GM12892 (cell line): ENCODE measurements around the gene HIPK1.

Experiments
- POLR2A ChIP-seq: IDR thresholded peaks from 2 replicates; pipeline ENCODE4 v1.6.1; 2011; ENCODE audit warnings: low read depth, low read length, control low read depth
- POLR2AphosphoS5 ChIP-seq: IDR thresholded peaks from 2 replicates; pipeline ENCODE4 v1.6.1; 2011; ENCODE audit warnings: low read depth, low read length, control low read depth

DNA sequence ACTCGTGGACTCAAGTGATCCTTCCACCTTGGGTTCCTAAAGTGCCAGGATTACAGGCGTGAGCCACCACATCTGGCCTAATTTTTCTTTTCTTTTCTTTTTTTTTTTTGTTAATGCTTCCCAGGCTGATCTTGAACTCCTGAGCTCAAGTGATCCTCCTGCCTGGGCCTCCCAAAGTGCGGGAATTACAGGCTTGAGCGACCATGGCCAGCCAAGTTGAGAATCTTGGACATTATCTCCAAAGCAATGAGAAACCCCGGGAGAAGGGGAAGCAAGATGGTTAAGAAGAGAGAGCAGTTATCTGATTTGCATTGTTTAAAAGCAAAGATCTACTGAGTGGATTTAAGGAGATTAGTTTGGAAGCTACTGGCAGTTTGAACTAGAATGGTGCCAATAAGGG lies 9.1 kb downstream of the HIPK1 start:
- TF ChIP-seq POLR2A = no peak
- no peak for TF ChIP-seq POLR2AphosphoS5
